Parathyroid adenoma (tissue), 2 donors: ENCODE data around the gene FAM229A.

Experiments used
- H2AFZ ChIP-seq: fragments of 300-600 bp; sonication (generic); one replicate; pipeline ENCODE4 v1.7.0; 2017; ENCODE audit warnings: antibody characterized with exemption, mild to moderate bottlenecking
- H3K27ac ChIP-seq: fragments of 300-600 bp; sonication (generic); one replicate; pipeline ENCODE4 v1.7.0; 2017
- H3K27me3 ChIP-seq: fragments of 300-600 bp; sonication (generic); one replicate; pipeline ENCODE4 v1.7.0; 2017; ENCODE audit warnings: low read length; ENCODE audit not compliant: control insufficient read depth, insufficient read depth
- H3K36me3 ChIP-seq: fragments of 300-600 bp; sonication (generic); one replicate; pipeline ENCODE4 v1.7.0; 2017; ENCODE audit warnings: low read length; ENCODE audit not compliant: control insufficient read depth, insufficient read depth
- H3K4me1 ChIP-seq: fragments of 300-600 bp; sonication (generic); one replicate; pipeline ENCODE4 v1.7.0; 2017; ENCODE audit warnings: control low read depth
- H3K4me2 ChIP-seq: fragments of 300-600 bp; sonication (generic); one replicate; pipeline ENCODE4 v1.7.0; 2017; ENCODE audit warnings: low read length
- H3K4me3 ChIP-seq: fragments of 300-600 bp; sonication (generic); one replicate; pipeline ENCODE4 v1.7.0; 2017; ENCODE audit warnings: low read depth, low read length
- H3K79me2 ChIP-seq: fragments of 300-600 bp; sonication (generic); one replicate; pipeline ENCODE4 v1.7.0; 2017; ENCODE audit warnings: control low read depth
- H3K9ac ChIP-seq: fragments of 300-600 bp; sonication (generic); one replicate; pipeline ENCODE4 v1.7.0; 2017; ENCODE audit warnings: mild to moderate bottlenecking
- H3K9me3 ChIP-seq: fragments of 300-600 bp; sonication (generic); one replicate; pipeline ENCODE4 v1.7.0; 2017; ENCODE audit warnings: low read length; ENCODE audit not compliant: control insufficient read depth
- CTCF ChIP-seq: fragments of 300-600 bp; sonication (generic); IDR thresholded peaks from one replicate; pipeline ENCODE4 v1.7.0; 2017; ENCODE audit warnings: antibody characterized with exemption, mild to moderate bottlenecking
- donor health status: primary hyperparathyroidism.

FAM229A gene

GRCh38 chr1:32392325-32392724 lies 30.0 kb upstream of the FAM229A start:
- H3K4me2 ChIP-seq: no peak overlapping the region
- H3K36me3 ChIP-seq: no peaks in the 10 kb centered on the region
- H2AFZ ChIP-seq: no peak overlapping the region
- no peak for TF ChIP-seq CTCF
- no peaks in the 10 kb centered on the region for H3K9me3 ChIP-seq
- H3K27ac ChIP-seq: no peak overlapping the region
- H3K9ac ChIP-seq: no peak overlapping the region
- H3K79me2 ChIP-seq: peaks cover 33% of the 10 kb centered on the region
- no peak overlapping the region for H3K4me3 ChIP-seq
- H3K27me3 ChIP-seq: no peaks in the 10 kb centered on the region
- H3K4me1 ChIP-seq: peaks cover 2% of the 10 kb centered on the region

GRCh38 chr1:32390904-32391870 lies 28.9 kb upstream of the FAM229A start:
- TF ChIP-seq CTCF: no peak
- no peaks in the 10 kb centered on the region for H3K27me3 ChIP-seq
- no peaks in the 10 kb centered on the region for H3K36me3 ChIP-seq
- H3K4me1 ChIP-seq: peaks cover 2% of the 10 kb centered on the region
- no peak overlapping the region for H2AFZ ChIP-seq
- no peak overlapping the region for H3K9ac ChIP-seq
- H3K4me3 ChIP-seq: no peak overlapping the region
- H3K4me2 ChIP-seq: no peak overlapping the region
- H3K9me3 ChIP-seq: no peaks in the 10 kb centered on the region
- peaks cover 35% of the 10 kb centered on the region for H3K79me2 ChIP-seq
- H3K27ac ChIP-seq: no peak overlapping the region

- no peak overlapping the region for H3K9ac ChIP-seq
- no peaks in the 10 kb centered on the region for H3K36me3 ChIP-seq
- H2AFZ ChIP-seq: no peak overlapping the region
- peaks cover 35% of the 10 kb centered on the region for H3K79me2 ChIP-seq
- no peaks in the 10 kb centered on the region for H3K9me3 ChIP-seq
- no peak overlapping the region for H3K4me2 ChIP-seq
- peaks cover 2% of the 10 kb centered on the region for H3K4me1 ChIP-seq
- no peak overlapping the region for H3K27ac ChIP-seq
- TF ChIP-seq CTCF: no peak
- no peaks in the 10 kb centered on the region for H3K27me3 ChIP-seq
- H3K4me3 ChIP-seq: no peak overlapping the region
Observed at GRCh38 chr1:32388641-32389040, 26.4 kb upstream of the FAM229A start.

- Histone ChIP-seq H3K36me3 (no peaks in the 10 kb centered on the region), H3K79me2 (peaks cover 25% of the 10 kb centered on the region)
Observed at GRCh38 chr1:32386676-32387392, 24.5 kb upstream of the FAM229A start.

More at GRCh38 chr1:32386676-32387392, 24.5 kb upstream of the FAM229A start:
- Histone ChIP-seq H3K9ac (no peak overlapping the region), H3K4me2 (no peak overlapping the region), H3K27ac (no peak overlapping the region), H3K4me3 (no peak overlapping the region), H3K4me1 (no peaks in the 10 kb centered on the region), H3K9me3 (no peaks in the 10 kb centered on the region), H3K27me3 (no peaks in the 10 kb centered on the region), H2AFZ (no peak overlapping the region)
- no peak for TF ChIP-seq CTCF
